GM12872 (cell line): Measurements from ENCODE around the gene RBM45.

ENCODE experiments used
- CTCF ChIP-seq: IDR thresholded peaks from 3 replicates; pipeline ENCODE4 v1.5.1; 2011; ENCODE audit warnings: low read depth, mild to moderate bottlenecking, low read length, moderate library complexity; ENCODE audit not compliant: insufficient read depth

Gene RBM45

GRCh38 chr2:178177066-178177679 lies 64.9 kb downstream of the RBM45 start:
- TF ChIP-seq CTCF: no peak
